GM18858 (cell line): ENCODE results near the gene TMIGD3.

Source experiments
- ATAC-seq: cut with Tn5 transposase; IDR thresholded peaks from one replicate; pipeline ENCODE4 v1.9.1; 2021; ENCODE audit not compliant: unreplicated experiment

TMIGD3 gene

GRCh38 chr1:111476214-111476613, 27.2 kb downstream of the TMIGD3 start:
- no peak for ATAC-seq

- no peak for ATAC-seq
These were observed 27.7 kb downstream of the TMIGD3 start for GRCh38 chr1:111475701-111476100.

- ATAC-seq = no peak
These were observed 28.9 kb downstream of the TMIGD3 start for GRCh38 chr1:111474521-111474920.

- ATAC-seq = no peak
These were observed 29.3 kb downstream of the TMIGD3 start for GRCh38 chr1:111474106-111474505.

GRCh38 chr1:111471538-111471937, 31.9 kb downstream of the TMIGD3 start:
- ATAC-seq = no peak

GRCh38 chr1:111471012-111471411, 32.4 kb downstream of the TMIGD3 start:
- ATAC-seq = no peak

GRCh38 chr1:111470596-111470995, 32.8 kb downstream of the TMIGD3 start:
- no peak for ATAC-seq

- ATAC-seq = no peak
These were observed 33.9 kb downstream of the TMIGD3 start for GRCh38 chr1:111469539-111469938.

- no peak for ATAC-seq
These were observed 34.7 kb downstream of the TMIGD3 start for GRCh38 chr1:111468717-111469100.

GRCh38 chr1:111467865-111468716, 35.3 kb downstream of the TMIGD3 start:
- no peak for ATAC-seq

GRCh38 chr1:111466480-111466879, 37.0 kb downstream of the TMIGD3 start:
- ATAC-seq = no peak

- ATAC-seq = no peak
These were observed 37.7 kb downstream of the TMIGD3 start for GRCh38 chr1:111465754-111466153.

GRCh38 chr1:111463029-111463683, 40.3 kb downstream of the TMIGD3 start:
- no peak for ATAC-seq

- no peak for ATAC-seq
These were observed 40.9 kb downstream of the TMIGD3 start for GRCh38 chr1:111462370-111463028.

GRCh38 chr1:111461765-111462164, 41.7 kb downstream of the TMIGD3 start:
- no peak for ATAC-seq

GRCh38 chr1:111455642-111456031, 47.8 kb downstream of the TMIGD3 start:
- no peak for ATAC-seq

GRCh38 chr1:111454859-111455641, 48.4 kb downstream of the TMIGD3 start:
- ATAC-seq = no peak

GRCh38 chr1:111453706-111454105, 49.7 kb downstream of the TMIGD3 start:
- ATAC-seq = no peak

- ATAC-seq = no peak
These were observed 50.9 kb downstream of the TMIGD3 start for GRCh38 chr1:111452581-111452980.

GRCh38 chr1:111450185-111450584, 53.2 kb downstream of the TMIGD3 start:
- ATAC-seq = no peak

GRCh38 chr1:111449703-111450017, 53.8 kb downstream of the TMIGD3 start:
- no peak for ATAC-seq
